NCI-H748 (cell line): ENCODE data around the gene PAFAH1B2.
"Not testable (repeated sequence)": the region's sequence is repeated elsewhere in the genome, so short reads cannot be mapped to it uniquely, and the experiment has no call there.

ENCODE experiments used
- DNase-seq: peaks from one replicate; lab custom pipeline; 2025; ENCODE audit not compliant: unreplicated experiment; lab: John Stamatoyannopoulos, UW

Gene PAFAH1B2

DNA sequence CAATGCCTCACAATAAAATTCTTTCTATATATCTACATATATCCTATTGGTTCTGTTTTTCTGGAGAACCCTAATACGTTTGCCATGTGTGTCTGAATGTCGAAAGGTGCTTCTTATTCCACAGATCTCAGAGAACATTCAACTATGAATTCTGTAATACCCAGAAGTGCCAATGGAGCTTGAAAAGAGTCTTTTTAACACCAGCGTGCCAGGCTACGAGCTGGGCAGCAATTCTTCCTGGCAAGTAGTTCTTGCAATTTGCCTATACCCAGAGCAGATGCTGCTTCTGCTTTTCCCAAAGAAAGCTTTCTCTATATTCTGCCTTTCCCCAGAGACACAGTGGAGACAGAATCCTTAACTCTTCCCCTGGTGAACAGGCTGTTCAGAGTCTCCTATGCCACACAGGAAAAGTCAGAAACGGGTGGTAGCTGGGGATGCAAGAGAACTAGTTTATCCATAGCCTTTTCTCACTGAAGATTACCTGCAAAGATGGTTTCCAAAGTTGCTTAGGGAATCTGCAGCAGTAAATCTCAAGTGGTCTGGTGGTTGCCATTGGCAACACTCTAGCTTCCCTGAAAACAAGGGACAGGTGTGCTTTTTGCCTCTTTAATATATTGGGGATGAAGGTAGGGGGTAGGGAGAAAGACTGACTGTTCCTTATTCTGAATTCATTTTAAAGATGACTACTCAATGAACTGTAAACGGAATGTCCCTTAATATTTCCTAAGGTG lies 16.8 kb upstream of the PAFAH1B2 start:
- peak; percentile 81 for DNase-seq

- DNase-seq = no peak
Observed at GRCh38 chr11:117128289-117128688, 15.8 kb upstream of the PAFAH1B2 start.

DNA sequence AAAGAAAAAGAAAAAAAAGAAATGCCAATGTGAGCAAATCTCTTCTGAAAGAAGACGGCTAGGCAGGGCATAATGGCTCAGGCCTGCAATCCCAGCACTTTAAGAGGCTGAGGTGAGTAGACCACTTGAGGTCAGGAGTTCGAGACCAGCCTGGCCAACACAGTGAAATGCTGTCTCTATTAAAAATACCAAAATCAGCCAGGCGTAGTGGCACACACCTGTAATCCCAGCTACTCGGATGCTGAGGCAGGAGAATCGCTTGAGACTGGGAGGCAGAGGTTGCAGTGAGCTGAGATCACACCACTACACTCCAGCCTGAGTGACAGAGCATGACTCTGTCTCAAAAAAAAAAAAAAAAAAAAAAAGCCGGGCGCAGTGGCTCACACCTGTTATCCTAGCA lies 13.7 kb upstream of the PAFAH1B2 start:
- DNase-seq = not testable (repeated sequence)

- DNase-seq = no peak
Observed at GRCh38 chr11:117130879-117131278, 13.2 kb upstream of the PAFAH1B2 start.

GRCh38 chr11:117134431-117134830 lies 9.7 kb upstream of the PAFAH1B2 start:
- no peak for DNase-seq

- not testable (repeated sequence) for DNase-seq
Observed at GRCh38 chr11:117134979-117135378, 9.1 kb upstream of the PAFAH1B2 start.

- DNase-seq = not testable (repeated sequence)
Observed at GRCh38 chr11:117137223-117138086, 6.6 kb upstream of the PAFAH1B2 start.

- peak; percentile 47 for DNase-seq
Observed at GRCh38 chr11:117143390-117143789, 697 bp upstream of the PAFAH1B2 start.

DNA sequence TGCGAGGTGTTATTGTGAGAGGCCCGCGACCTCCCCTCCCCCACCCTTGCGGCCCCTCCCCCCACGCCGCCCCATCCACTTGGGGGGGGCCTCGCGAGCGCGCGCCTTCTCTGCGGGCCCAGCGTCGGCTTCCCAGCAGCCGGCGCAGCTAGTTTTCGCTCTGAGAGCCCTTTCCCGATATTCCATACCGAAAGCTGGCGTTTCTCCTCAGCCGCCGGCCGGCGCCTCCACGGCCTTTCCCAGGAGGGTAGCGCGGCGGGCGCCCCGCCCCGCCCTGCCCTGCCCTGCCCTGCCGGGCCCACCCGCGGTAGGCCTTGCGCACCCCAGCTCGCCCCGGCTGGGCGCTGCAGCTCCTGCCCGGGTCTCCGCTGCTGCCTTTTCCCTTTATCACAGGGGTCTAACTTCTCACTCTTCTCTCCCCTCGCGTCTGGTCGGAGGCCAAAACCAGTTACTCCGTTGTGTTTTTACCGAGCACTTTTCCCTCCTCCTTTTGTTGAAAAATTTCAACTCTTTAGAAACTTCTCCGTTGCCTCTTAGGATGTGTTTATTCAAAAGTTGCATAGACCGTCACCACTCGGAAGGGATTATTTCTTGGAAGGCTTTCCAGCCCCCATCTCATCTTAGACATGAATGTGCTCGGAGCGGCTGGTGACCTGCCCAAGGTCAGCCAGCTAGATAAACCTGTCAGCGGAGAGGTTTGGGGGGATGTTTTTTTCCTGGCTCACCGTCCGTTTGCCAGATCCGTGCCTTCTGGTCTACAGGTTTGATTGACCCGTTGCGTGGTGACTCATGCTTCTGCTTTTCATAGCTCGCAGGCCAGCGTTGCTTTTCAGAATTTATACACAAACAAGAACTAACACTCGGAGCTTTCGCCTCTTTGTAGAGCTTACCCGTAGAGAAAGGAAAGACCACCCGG lies 648 bp downstream of the PAFAH1B2 start:
- DNase-seq = peak; percentile 55

GRCh38 chr11:117145393-117145761 lies 1.3 kb downstream of the PAFAH1B2 start:
- peak; percentile 7 for DNase-seq

DNA sequence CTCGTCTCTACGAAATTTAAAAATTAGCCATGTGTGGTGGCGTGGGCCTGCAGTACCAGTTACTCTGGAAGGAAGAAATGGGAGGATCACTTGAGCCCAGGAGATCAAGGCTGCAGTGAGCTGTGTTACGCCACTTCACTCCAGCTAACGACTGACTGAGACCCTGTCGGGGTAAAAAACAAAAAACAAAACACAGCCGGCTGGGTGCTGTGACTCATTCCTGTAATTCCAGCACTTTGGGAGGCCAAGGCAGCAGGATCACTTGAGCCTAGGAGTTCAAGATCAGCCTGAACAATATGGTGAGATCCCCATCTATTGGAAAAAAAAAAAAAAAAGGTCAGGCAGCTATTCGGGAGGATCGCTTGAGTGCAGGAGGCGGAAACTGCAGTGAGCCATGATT lies 2.4 kb downstream of the PAFAH1B2 start:
- no peak for DNase-seq

DNA sequence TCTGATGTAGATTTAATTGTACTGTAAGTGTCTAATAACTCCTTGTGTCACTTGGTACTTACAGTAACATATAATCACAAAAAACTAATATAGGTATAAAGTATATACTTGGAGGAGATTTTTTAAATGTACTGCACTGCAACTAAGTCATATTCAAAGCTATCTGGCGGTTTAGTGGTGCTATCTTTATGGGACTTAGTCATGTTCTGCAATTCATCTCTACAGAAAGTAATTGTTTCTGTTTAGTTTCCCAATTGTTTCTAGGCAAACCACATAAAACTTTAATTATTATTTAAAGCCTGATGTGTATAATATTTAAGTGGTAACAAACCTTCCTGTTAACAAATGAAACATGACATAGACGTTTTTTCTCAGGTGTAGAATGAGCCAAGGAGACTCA lies 8.0 kb downstream of the PAFAH1B2 start:
- no peak for DNase-seq

GRCh38 chr11:117154468-117154867 lies 10.4 kb downstream of the PAFAH1B2 start:
- DNase-seq = no peak

GRCh38 chr11:117157507-117157906 lies 13.4 kb downstream of the PAFAH1B2 start:
- no peak for DNase-seq

DNA sequence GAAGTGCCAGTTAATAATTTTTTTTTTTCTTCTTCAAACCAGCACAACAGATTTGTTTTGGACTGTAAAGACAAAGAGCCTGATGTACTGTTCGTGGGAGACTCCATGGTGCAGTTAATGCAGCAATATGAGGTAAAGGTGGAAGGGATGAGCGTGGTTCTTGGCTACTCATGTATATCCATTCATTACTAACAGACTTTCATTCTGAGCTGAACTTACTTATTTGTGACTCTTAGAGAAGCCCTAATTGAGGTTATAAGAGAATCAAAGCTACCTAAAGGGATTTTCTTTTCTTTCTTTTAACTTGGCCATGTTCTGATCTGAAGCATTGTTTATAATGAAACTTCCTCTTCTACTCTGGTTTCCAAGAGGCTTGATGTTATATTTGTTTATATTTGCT lies 15.8 kb downstream of the PAFAH1B2 start:
- no peak for DNase-seq

GRCh38 chr11:117160826-117161225 lies 16.7 kb downstream of the PAFAH1B2 start:
- DNase-seq = no peak

DNA sequence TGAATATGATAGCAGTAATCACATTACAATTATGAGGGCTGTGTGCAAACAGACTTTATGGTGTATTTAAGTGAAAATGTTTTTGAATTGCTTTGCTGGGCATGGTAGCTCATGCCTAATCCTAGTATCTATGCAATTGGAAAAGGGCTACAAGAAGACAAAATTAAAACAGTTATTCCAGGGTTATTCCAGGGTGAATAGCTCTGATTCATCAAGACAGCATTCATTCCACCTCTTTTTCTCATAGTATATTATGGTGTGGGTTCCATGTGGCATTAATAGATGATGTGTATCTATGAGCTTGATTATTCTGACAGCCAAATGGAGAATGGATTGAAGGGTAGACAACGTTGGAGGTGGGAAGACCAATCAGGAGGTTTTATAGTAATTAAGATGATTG lies 22.4 kb downstream of the PAFAH1B2 start:
- DNase-seq = no peak

DNA sequence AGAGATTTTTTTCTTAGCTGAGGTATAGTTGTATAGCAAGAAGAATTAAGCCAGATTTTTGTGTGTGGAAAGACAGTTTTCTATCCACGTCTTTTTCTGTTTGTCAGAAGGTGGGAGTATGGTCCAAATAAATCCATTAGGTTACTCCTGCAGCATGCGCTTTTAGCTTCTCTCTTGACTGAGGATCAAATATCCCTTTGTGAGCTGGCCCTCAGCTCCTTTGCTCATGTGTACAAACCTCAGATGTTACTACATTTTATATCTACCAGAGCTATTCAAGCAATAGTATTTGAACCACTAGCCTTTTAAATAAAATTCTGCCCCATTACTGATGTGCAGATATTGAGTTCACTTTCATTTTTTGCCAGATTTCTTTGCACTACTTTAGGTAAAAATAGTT lies 25.6 kb downstream of the PAFAH1B2 start:
- DNase-seq = no peak

DNA sequence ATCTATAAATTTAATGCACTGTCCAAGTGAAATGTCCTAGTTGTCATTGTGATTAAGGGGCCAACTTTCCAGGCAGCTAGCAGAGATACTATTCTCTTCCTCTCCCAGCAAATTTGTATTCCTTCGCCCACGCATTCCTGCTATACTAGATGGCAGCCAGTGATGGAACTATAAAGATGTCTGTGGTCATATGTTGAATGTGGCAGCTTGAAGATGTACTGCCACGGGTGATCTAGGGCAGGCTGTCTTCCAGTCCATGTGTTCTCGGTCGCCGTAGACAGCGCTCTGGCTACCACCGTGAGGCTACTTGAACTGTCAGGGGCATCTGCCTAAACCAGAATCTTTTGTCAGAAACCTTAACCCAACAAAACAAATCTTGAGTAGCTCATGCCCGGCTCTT lies 26.1 kb downstream of the PAFAH1B2 start:
- no peak for DNase-seq

DNA sequence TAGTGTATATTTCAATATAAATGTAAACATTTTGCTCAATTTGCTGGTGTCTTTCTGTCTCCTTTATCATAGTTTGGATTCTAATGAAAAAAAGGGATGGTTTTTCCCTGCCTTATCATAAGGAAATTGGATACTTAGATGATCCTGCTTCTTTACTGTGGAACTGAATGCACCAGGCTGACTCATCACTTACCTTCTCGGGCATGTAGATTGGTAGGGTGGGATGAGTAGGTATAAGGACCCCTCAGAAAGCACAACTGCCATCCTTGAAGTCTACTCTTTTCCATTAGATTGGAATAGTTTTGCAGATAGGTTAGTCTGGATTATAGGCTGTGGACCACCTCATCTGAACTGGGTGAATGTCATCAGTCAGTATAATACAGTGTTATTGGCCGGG lies 26.9 kb downstream of the PAFAH1B2 start:
- DNase-seq = no peak

- no peak for DNase-seq
Observed at GRCh38 chr11:117171404-117172061, 27.4 kb downstream of the PAFAH1B2 start.
